GM12878 (cell line): ENCODE data around the gene TUBA1A.

Experiments used
- CEBPB ChIP-seq, 2 experiments: fragments of 150-350 bp in 1 of 2; IDR thresholded peaks; 2 replicates each; pipeline ENCODE4 v1.6.1; 2012 to 2014; ENCODE audit warnings: low read depth in 2 of 2, low read length in 2 of 2, borderline replicate concordance in 1 of 2, inconsistent platforms in 1 of 2
- CREB1 ChIP-seq: IDR thresholded peaks from 2 replicates; pipeline ENCODE4 v1.6.1; 2012; ENCODE audit warnings: low read depth, mild to moderate bottlenecking, inconsistent platforms
- E2F8 ChIP-seq: fragments of 450-650 bp; IDR thresholded peaks from 2 replicates; pipeline ENCODE4 v1.6.1; 2018; ENCODE audit warnings: mild to moderate bottlenecking, low read depth, moderate library complexity; ENCODE audit not compliant: partially characterized antibody
- EZH2 ChIP-seq: IDR thresholded peaks from 2 replicates; pipeline ENCODE4 v1.6.1; 2012; ENCODE audit warnings: low read depth, mild to moderate bottlenecking, control low read depth, inconsistent platforms, low read length, borderline replicate concordance; ENCODE audit not compliant: control insufficient read depth
- POLR2A ChIP-seq: IDR thresholded peaks from 2 replicates; pipeline ENCODE4 v1.6.1; 2011; ENCODE audit warnings: low read depth, mild to moderate bottlenecking, low read length
- SMC3 ChIP-seq: IDR thresholded peaks from 2 replicates; pipeline ENCODE4 v1.6.1; 2011; ENCODE audit warnings: low read length, improper control_type of control experiment, borderline replicate concordance
- ZNF274 ChIP-seq: IDR thresholded peaks from one replicate; pipeline ENCODE4 v1.8.0; 2011; ENCODE audit not compliant: insufficient read length, insufficient read depth

- TF ChIP-seq SMC3 = no peak
- no peak for TF ChIP-seq POLR2A
- TF ChIP-seq CEBPB (IDR thresholded peaks at IDR 0.05; ENCODE audit: borderline replicate concordance in 1 of 2, low read depth in 2 of 2, low read length in 2 of 2) = no peak
- no peak for TF ChIP-seq ZNF274
- no peak for TF ChIP-seq CREB1
- TF ChIP-seq EZH2 = no peak
- TF ChIP-seq E2F8 = no peak
Observed at GRCh38 chr12:49174218-49174617, 14.7 kb downstream of the TUBA1A start.
